ENCODE results near the gene CDC20. TPM values are rescaled to one million over a fixed set of nuclear protein-coding genes. Genes with fewer than 3 reads are reported as not detected.

The CDC20 gene
- total and polyA plus RNA-seq, 2 of the 8 experiments (the other 6 are each of a cell fraction or from before 2014, with no cell fraction given) = 214 to 221 TPM

GRCh38 chr1:43392702-43393101, 33.9 kb downstream of the CDC20 start:
- no peak for FAIRE-seq
- no peak for TF ChIP-seq SAP30 (IDR thresholded peaks at IDR 0.05; ENCODE audit: insufficient read depth, insufficient replicate concordance, low read length)
- TF ChIP-seq CTCF (IDR thresholded peaks at IDR 0.05; ENCODE audit: control extremely low read depth in 1 of 3, insufficient read depth in 1 of 3, low read depth in 1 of 3, low read length in 3 of 3) = no peak
- TF ChIP-seq KDM1A (IDR thresholded peaks at IDR 0.05; ENCODE audit: borderline replicate concordance, low read length) = no peak
- TF ChIP-seq POLR2AphosphoS5 (IDR thresholded peaks at IDR 0.05; ENCODE audit: low read depth, low read length) = no peak
- TF ChIP-seq SP1 (IDR thresholded peaks at IDR 0.05; ENCODE audit: low read depth, low read length) = no peak
- no peak for TF ChIP-seq CREB1 (IDR thresholded peaks at IDR 0.05)
- TF ChIP-seq NANOG (IDR thresholded peaks at IDR 0.05; ENCODE audit: insufficient read depth, low read depth, low read length, poor library complexity, severe bottlenecking) = no peak
- TF ChIP-seq ATF2 (IDR thresholded peaks at IDR 0.05; ENCODE audit: low read length) = no peak
- TF ChIP-seq JUN (IDR thresholded peaks at IDR 0.05; ENCODE audit: low read depth, low read length) = no peak

More at GRCh38 chr1:43392702-43393101, 33.9 kb downstream of the CDC20 start:
- no peak overlapping the region for H2BK120ac ChIP-seq (replicated peaks; ENCODE audit: low read depth, low read length)
- no peaks in the 10 kb centered on the region for H3K9me3 ChIP-seq (ENCODE audit: insufficient read depth in 2 of 2, low read depth in 1 of 2, low read length in 1 of 2)
- H3K79me2 ChIP-seq (ENCODE audit: control insufficient read depth in 1 of 2, insufficient read depth in 2 of 2, low read length in 2 of 2) = peaks cover 7 to 18% of the 10 kb centered on the region in 2 experiments; a peak in 3 of 4 replicates
- no peak overlapping the region for H2BK20ac ChIP-seq (ENCODE audit: low read length)
- no peak overlapping the region for H3K9ac ChIP-seq (replicated peaks in 1 of 4; ENCODE audit: extremely low read depth in 1 of 4, low read depth in 3 of 4, low read length in 3 of 4)
- no peak overlapping the region for H3K4me2 ChIP-seq (ENCODE audit: insufficient read depth in 1 of 2, low read depth in 2 of 2, low read length in 2 of 2)
- H2BK12ac ChIP-seq (ENCODE audit: low read depth, low read length) = no peak overlapping the region
- H3K27me3 ChIP-seq (replicated peaks in 1 of 4; ENCODE audit: control insufficient read depth in 3 of 4, extremely low read depth in 1 of 4, insufficient read depth in 3 of 4, low read length in 3 of 4) = no peaks in the 10 kb centered on the region
- H2AK5ac ChIP-seq (ENCODE audit: low read depth, low read length) = no peak overlapping the region
- POLR2A ChIA-PET (ENCODE audit: partially characterized antibody) = interaction anchor here (0.6 to 1.0 kb wide), 2 partner anchors 24 to 107 kb away, joined by 3 read pairs; no protein-coding TSS in a partner anchor
- no peak overlapping the region for H2BK5ac ChIP-seq (ENCODE audit: low read depth, low read length)
- H3K36me3 ChIP-seq (ENCODE audit: control insufficient read depth in 2 of 4, insufficient read depth in 4 of 4, low read length in 3 of 4) = peaks cover 0 to 4% (median 1%) of the 10 kb centered on the region in 4 experiments; a peak in 3 of 8 replicates
- no peak overlapping the region for H3K27ac ChIP-seq (ENCODE audit: low read depth, low read length)
- no peak overlapping the region for H4K8ac ChIP-seq (ENCODE audit: extremely low read depth, insufficient read depth, low read length)
- no peak overlapping the region for H2BK15ac ChIP-seq (ENCODE audit: low read length)
- no peak overlapping the region for H4K5ac ChIP-seq (ENCODE audit: insufficient read length, low read depth, low read length)
- H3K23me2 ChIP-seq (ENCODE audit: low read depth, low read length) = peaks cover 3% of the 10 kb centered on the region
- no peak overlapping the region for H3K4ac ChIP-seq (replicated peaks; ENCODE audit: insufficient read length, low read depth, low read length)
- no peak overlapping the region for H3K23ac ChIP-seq (ENCODE audit: insufficient read length)
- peaks cover 0 to 3% of the 10 kb centered on the region in 2 experiments for H4K20me1 ChIP-seq (replicated peaks in 1 of 2; ENCODE audit: control insufficient read depth in 1 of 2, insufficient read depth in 2 of 2, low read length in 2 of 2)
- no peak overlapping the region for H3K14ac ChIP-seq (ENCODE audit: insufficient read length)
- 80% methylated on average over 3 of the region's 3 CpGs; no CpG with 5 or more reads in 1 of the 2 experiments for WGBS, 2 experiments (ENCODE audit: extremely low coverage in 1 of 2, insufficient coverage in 1 of 2, insufficient read length in 1 of 2, insufficient replicate concordance in 2 of 2, low coverage in 1 of 2, low lambda C conversion rate in 2 of 2, missing lambda C conversion rate in 1 of 2)
- H3K4me1 ChIP-seq (replicated peaks in 1 of 4; ENCODE audit: control insufficient read depth in 3 of 4, insufficient read depth in 4 of 4, low read length in 3 of 4) = peaks cover 0 to 8% (median 4%) of the 10 kb centered on the region in 4 experiments; a peak in 4 of 7 replicates
- DNase-seq (ENCODE audit: low read depth in 1 of 2, low spot score in 2 of 2) = no peak
- H3K4me3 ChIP-seq (ENCODE audit: extremely low read depth in 1 of 4, insufficient read depth in 2 of 4, low read depth in 3 of 4, low read length in 4 of 4) = no peak overlapping the region
- H3K18ac ChIP-seq (ENCODE audit: extremely low read depth, low read length) = no peak overlapping the region
- H2AFZ ChIP-seq (ENCODE audit: low read length) = no peak overlapping the region
- no peak overlapping the region for H3K56ac ChIP-seq (replicated peaks; ENCODE audit: insufficient read length, low read depth, low read length)
- H4K91ac ChIP-seq (replicated peaks; ENCODE audit: insufficient read length, low read length) = no peak overlapping the region
- H3K79me1 ChIP-seq (ENCODE audit: low read depth, low read length) = 0 out of 2 replicates have a peak, but pooled peaks cover 2% of the 10 kb centered on the region
- CTCF ChIA-PET (ENCODE audit: partially characterized antibody) = interaction anchor here (0.9 kb wide), 1 partner anchor 160 kb away, joined by 3 read pairs; no protein-coding TSS in a partner anchor

Data from H1 (cell line).